NCI-H1930 (cell line): ENCODE measurements around the gene CACNA1C.

ENCODE experiments used
- DNase-seq, 2 experiments: peaks; one replicate each; lab custom pipeline; 2025; lab: John Stamatoyannopoulos, UW

CACNA1C gene

DNA sequence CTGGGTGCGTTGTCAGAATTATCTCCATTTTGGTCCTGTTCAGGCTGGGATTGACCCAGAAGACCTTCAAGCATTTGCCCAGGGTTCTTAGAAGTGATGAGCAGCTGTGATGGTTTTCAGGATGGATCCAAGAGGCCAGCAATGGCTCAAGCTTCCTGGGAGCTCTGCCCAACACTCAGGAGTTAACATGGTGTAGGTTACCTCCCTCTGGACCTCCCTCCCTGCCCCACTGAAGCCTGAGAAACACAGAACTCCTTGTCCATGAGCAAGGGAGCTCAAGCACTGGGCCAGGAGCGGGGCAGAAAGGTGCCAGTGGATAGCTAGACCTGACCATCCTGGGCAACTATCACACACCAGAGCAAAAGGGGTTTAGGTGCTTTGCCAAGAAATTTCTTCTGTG, 593.6 kb downstream of the CACNA1C start:
- no peak for DNase-seq

DNA sequence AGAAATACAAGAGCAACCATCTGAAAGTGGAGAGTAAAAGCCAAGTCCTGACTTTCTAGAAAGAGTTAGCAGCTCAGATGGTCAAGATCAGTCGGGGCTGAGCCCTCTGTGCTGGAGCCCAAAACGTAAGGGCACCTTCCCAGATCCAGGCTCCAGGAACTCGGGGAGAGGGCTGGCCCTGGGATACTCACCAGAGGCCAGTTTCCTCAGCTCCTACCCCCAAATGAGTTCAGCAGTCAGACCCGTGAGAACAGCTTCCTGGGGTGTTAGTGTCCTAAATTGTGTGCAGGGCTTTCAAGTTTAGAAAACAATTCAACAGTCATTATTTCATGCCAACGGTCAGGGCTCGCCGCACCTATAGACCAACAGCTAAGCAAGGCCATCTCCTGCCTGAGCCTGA, 594.4 kb downstream of the CACNA1C start:
- DNase-seq: no peak

DNA sequence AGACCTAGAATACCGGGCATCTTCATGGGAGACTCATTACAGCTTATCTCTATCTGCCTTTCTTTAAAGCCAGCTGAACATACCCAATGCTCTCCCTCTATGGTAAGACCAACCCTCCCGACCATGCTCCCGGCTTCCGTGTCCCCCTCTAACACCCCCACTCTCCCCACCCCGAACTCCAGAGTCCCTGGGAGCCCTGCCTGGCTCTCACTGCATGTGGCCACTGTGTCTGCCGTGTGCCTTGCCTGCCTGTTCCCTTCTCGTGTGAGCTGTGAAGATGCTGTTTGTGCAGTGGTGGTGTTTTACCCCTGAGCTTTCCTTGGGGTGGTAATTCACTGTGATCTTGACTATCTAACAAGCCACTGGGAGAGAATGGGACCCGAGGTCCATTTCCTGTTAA, 595.6 kb downstream of the CACNA1C start:
- no peak for DNase-seq

DNA sequence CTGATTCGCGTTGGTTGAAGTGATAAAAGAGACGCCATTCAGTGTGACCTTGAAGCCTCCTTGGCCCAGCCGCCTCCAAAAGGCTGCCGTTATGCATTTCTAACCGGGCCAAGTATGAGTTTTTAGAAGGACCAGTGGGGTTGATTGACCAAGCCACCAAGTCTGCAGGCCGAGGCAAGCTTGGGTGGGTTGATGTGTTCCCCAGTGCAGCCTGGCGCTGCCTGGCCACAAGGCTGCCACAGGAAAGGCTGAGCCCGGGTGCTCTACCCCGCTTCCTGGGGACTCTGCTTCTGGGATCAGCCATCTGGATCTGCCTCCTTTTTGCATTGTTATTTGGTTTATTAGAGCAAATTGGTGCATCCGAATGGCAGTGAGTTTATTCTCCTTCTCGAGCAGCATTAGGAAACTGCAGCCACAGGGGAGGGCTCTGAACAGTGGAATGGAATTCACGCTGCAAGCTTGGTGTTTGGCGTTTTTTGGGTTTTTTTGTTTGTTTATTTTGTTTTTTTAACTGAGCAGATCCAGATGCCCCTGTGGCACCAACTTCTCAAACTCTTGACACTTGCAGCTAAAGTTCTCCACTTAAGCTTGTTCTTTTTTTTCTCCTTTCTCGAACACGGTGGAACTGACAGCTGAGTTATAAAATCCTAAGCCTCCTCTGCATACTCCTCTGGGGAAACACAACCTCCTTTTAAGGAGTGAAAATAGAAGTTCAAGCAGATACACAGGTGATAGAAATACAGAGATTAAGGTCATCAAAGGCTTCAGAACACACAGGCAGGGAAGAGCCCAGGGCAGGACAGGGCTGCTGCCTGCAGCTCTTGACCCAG, 596.6 kb downstream of the CACNA1C start:
- DNase-seq: no peak

DNA sequence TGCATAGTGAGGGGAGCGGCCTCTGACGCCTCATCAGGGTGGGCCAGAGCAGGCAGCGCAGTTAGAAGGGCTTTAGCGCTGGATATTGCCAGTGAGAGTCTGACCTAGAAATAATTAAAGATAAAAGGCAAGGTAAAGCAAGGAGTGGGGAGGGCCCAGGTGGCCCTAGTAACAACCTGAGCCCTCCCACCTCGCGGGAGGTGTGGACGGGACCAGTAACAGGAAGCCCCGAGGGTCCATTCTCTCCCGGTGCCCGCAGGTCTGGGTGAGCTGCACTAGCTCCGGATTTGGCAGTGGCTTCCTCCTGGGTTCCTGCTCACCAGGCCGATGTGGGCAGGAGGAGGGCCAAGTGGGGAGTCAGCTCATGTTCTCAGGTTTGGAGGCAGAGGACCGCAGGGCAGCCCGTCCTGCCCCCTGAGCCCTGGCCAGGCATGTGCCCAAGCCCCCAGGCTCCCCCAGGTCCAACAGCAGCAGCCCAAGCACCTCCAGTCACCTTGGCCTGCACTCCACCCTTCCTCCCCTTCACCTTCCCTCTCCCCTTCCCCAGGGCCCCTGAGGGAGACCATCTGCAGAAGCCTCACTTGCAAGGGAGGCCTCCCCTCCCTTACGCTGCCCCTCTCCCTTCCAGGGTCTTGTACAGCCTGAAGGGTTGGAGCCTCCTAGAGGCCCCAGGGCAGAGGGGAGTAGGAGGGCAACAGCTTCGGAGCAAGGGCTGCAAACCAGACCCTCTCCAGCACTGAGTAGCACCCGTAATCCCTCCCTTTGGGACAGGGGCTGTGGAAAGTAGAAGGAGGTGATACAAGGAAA, 597.7 kb downstream of the CACNA1C start:
- DNase-seq: no peak

DNA sequence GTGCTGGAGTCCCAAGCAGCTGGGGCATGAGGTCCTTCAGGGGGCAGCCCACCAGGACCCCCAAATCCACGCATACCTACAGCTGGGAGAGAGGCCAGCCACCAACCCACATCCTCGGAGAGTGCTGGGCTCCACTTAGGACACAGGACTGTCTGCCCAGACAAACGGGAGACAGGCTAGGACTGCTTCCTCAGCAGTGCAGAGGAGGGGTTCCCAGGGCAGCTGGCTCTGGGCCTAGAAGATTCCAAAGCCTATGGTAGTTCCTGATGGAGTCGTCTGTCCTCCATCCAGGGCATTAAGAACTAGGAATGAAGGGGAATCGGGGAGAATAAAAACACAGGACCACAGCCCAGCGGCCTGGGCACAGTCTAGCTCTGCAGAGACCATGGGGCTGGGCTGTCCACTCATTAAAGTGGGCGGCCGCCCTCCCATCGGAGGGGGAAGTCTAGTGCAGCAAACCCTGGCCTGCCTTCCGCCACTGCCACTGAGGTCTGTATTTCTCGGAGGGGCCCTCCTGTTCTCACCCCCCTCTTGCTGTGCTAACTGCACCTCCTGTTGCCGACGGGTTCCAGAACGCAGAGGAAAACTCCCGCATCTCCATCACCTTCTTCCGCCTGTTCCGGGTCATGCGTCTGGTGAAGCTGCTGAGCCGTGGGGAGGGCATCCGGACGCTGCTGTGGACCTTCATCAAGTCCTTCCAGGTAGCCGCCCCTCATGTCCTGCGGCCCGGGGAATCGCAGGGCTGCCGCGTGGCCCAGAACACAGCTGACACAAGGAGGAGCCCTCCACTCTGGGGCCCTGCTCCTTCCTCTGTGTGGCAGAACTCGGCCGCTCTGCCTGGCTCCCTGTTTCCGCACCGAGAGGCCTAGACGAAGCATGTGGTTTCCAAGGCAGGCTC, 598.5 kb downstream of the CACNA1C start:
- no peak for DNase-seq

DNA sequence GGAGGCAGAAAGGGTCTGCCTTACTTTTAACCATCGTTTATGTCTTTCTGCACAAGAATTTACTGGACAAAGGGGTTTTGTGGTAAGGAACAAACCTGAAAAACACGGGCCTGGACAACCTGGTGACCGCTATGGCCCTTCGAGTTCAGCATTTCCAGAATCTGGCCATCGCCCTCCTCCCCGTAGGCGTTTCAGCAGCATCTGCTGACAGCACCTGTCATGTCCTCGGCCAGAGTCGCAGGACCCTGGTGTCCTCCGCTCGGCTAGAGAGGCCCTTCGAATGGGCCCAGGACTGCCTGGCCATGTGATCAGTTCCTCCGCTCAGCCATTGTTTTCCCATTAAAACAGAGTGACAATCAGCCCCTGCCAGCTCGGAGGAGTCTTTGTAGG, 599.2 kb downstream of the CACNA1C start:
- no peak for DNase-seq

DNA sequence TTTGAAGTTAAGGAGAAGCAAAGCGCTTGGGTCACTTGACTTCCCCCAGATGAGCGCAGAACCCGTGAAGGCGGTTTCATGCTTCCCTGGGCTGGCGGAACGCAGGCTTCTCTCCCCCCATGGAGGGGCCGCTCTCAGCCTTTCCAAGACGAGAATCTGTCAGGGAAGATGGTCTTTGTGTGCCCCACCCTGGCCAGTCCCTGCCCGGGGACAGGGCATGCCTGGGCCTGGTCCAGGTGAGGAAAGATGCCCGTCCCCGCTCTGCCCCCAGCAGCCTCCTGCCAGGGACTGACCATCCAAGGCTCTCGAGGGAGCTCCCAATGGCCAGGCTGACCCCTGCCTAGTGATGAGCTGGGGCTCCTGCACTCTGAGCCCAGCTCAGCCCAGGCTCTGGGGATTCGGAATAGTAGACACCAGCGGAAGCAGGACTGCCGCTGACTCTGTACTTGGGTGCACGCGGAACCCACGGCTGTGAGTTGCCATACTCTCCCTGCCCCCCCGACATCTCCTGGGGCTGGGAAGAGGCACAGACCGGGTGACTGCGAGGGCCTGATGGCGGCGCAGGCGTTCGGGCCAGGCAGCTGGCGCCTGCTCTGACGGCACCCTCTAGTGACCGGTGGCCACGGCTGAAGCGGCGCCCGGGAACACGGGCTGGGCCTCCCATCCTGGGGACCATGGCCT, 599.8 kb downstream of the CACNA1C start:
- no peak for DNase-seq

DNA sequence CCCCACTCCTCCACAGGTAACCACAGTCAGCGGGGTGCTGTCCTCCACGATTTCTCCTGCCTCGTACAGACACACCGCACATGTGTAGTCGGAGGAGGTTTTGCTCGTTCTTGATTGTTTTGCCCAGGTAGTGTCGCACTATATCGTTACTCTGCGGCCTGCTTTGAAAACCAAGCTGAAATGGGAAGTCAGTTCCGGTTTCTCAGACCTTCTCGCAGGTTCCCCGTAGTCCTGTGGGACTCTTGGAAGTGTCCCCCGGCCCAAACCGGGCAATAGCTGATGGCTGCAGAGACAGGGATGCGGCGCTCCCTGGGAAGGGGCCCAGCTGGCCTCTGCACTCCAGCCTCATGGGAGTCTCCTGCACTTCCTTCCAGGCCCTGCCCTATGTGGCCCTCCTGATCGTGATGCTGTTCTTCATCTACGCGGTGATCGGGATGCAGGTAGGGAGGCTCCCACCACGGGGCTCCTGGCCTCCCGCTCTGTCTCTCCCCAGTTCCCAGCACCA, 600.7 kb downstream of the CACNA1C start:
- no peak for DNase-seq

DNA sequence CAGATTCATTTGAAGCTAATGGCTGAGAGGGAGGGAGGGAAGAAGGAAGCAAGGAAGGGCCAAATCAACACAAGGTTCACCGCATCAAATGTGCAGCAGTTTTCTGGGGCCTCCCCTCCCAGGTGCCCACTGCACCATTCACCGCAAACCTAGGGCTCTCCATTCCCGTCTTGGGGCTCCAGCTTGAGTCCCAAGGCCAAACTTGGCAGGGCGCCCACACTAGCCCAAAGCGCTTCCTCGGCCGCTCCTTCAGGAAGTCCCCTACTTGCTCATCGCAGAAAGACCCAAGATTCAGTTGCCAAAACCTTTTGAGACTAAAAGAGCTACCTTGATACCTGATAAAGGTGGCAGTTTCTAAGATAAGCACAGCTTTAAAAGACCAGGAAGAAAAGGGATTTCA, 601.5 kb downstream of the CACNA1C start:
- DNase-seq: no peak

DNA sequence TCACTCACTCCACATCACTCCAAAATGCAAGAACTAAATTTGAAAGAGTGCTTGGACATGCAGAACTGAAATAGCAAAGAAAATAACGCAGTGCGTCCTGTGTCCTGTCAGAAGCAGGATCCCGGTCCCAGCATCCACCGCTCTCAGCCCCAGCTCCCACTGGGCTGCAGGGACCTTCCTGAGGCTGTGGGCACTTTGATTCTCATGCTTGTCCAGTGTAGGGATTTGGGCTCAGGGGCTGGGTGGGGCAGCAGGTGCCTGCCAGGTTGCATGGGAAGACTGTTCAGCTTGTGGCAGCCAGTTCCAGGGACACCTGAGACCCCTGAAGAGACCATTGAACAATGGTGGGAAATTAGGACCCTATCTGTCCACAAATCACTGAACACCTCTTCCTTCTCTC, 602.0 kb downstream of the CACNA1C start:
- no peak for DNase-seq

DNA sequence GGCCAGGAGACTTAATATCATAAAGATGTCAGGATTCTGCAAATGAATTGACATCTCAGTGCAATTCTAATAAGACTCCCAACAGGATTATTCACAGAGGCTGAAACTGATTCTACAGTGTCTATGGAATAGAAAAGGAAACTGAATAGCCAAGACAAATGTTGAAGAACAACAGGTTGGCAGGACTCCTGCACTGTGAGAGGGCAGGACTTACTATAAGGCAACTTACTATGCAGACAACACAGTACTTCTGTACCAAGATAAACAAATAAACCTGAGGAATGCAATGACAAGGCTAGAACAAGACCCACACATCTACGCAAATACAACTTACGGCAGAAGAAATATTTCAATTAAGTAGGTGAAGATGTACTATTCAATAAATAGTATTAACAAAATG, 609.7 kb downstream of the CACNA1C start:
- no peak for DNase-seq

DNA sequence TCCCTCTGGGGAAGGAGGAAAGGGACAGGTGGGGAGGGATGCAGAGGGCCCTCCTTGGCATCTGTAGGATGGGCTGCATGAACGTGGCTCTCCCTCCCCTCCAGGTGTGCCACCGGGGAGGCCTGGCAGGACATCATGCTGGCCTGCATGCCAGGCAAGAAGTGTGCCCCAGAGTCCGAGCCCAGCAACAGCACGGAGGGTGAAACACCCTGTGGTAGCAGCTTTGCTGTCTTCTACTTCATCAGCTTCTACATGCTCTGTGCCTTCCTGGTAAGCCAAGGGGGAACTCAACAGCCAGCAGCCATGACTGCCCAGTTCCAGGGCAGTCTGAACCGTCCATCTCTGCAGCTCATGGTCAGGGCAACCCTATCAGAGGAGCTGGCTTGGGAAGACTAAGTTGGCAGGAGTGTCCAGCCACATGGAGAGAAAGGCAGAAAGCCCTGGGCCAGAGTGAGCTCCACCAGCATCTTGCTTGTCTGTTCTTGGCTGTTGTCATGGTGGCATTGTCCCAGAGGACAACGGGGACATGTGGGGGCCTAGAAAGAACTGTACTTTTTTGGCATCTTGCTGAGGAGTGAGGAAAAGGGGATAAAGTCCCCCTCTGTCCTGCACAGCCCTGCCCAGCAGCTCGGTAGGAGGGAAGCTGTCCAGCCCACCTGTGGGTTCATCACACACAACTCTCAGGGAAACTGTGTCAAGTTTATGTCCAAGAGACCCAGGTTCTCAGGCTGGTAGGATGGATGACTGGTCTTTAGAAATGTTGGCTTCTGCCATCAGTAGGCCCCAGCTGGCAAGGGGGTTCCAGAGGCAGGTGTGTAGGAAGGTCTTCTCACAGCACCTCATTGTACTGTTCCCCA, 612.2 kb downstream of the CACNA1C start:
- no peak for DNase-seq

DNA sequence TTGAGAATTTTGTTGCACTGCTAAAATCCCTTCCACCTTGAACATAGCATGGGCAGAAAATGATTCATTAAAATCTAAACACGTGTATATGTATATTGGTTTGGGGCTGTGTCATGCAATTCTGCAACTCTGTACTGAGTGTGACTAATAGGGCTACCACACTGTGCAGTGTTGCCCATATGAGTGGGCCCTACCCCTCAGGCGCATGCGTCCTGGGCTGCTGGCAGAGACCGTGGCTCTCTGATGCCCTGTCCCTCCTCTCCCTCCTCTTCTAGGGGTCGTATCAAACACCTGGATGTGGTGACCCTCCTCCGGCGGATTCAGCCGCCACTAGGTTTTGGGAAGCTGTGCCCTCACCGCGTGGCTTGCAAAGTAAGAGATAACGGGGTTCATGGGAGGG, 613.6 kb downstream of the CACNA1C start:
- DNase-seq: no peak

DNA sequence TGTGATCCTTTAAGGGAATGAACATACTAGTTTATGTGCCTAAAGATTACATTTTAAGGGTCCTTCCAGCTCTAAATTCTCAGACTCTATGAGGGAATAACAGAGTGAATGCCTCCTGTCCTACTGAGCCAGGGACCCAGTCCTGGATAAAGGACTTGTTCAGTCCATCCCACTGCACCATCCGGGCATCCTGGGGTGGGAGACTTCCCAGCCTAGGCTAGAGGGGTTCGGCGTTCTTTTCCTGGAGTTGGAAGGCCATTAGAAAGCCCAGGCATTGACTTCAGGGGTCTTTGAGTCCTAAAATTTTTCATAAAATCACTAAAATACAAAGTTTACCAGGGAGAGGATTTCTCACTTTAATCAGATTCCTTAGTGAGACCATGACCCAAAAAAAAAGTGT, 614.1 kb downstream of the CACNA1C start:
- no peak for DNase-seq

DNA sequence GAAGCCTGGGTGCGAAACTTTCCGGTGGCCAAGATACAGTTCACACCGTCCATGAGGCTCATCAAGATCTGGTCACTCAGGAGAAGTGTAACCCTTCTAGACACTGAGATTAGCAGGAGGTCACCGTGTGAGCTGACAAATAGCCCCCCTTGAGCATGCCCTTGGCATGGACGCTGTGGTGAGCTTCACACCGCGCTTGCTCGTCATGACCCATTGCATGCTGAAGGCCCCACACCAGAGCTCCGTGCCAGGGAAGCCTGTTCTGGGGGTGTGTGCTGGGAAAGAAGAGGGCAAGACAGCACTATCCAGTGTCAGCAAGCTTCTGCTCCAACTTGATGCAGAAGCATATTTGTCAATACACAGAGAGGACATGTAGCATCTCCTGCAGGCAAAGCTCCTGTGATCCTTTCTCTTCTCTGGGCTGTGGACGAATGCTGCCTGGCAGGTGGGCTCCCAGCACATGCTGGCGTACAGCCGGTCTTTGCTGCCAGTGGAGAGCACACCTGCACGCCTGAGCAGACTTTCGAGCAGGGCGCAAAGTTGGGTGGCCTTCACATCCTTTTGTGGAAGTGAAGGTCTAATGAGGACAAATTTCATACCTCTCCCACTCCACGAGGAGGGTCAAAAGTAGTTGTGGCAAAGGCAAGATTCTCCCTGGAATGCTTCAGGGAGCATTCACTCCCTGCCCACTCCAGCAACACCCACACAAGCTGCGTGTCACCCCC, 615.1 kb downstream of the CACNA1C start:
- DNase-seq: no peak

DNA sequence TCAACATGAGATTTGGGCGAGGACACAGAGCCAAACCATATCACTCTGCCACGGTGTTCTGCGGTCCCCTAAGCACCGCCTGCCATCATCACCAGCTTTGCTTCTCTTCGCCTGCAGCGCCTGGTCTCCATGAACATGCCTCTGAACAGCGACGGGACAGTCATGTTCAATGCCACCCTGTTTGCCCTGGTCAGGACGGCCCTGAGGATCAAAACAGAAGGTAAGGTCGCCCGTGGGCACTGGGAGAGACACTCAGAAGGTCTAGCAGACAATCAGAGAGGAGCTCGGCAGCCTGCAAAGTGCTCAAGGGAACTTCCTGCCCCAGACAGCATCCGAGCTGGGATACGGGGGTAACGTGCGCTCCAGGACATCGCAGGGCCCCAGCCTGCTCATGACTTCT, 616.0 kb downstream of the CACNA1C start:
- no peak for DNase-seq

DNA sequence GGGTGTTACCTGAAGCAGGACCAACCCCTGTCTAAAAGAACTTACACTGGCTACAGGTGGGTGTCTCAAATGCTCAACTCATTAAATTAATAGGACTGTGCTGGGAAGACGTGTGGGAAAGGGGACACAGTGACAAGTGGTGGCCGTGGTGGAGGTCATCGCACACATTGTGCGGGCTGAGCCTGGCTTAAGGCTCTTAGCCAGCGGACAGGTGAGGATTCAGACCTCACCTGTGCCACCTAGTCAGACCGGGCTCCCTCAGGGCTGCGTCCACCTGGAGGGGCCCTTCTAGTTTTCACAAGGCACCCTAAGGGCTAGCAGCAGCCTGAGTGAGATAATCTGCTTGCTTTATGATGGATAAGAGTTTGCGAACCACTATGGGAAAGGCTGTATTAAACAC, 616.8 kb downstream of the CACNA1C start:
- DNase-seq: no peak

DNA sequence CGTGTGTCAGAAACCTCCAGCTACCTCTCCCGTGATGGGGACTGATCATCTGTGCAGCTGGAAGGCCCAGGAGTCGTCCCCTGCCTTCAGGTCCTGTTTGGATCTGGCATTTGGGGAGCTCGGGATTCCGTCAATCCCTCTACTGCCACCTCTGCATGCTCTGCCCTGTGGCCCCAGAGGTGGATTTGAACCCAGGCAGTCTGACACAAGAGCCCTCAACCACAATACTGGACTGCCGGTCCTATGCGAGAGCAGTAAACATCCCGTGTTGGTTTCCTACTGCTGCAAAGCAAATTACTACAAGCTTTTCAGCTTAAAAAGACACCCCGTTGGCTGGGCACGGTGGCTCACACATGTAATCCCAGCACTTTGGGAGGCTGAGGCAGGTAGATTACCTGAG, 620.1 kb downstream of the CACNA1C start:
- DNase-seq: no peak
